GM23338 (cell line): ENCODE measurements around the gene GRIP2. TPM values are rescaled to one million over a fixed set of nuclear protein-coding genes. Genes with fewer than 3 reads are reported as not detected.

ENCODE experiments used
- ATAC-seq: fragments of 200-7000 bp; cut with Tn5 transposase; 3 replicates; pipeline ENCODE4 v1.9.1; 2020
- DNase-seq: peaks from one replicate; pipeline ENCODE4 v3.0.0-alpha.2; 2015; ENCODE audit warnings: low spot score
- H2AFZ ChIP-seq: fragments of 200-600 bp; sonication (generic); 2 replicates; pipeline ENCODE4 v1.8.0; 2016; ENCODE audit warnings: antibody characterized with exemption, mild to moderate bottlenecking, moderate library complexity
- H3F3A ChIP-seq: fragments of 200-600 bp; sonication (generic); replicated peaks from 2 replicates; pipeline ENCODE4 v1.8.0; 2017; ENCODE audit warnings: antibody characterized with exemption, mixed run types, low read depth
- H3K27ac ChIP-seq: fragments of 200-600 bp; sonication (generic); 2 replicates; pipeline ENCODE4 v1.6.1; 2016; ENCODE audit warnings: low read depth
- H3K27me3 ChIP-seq: fragments of 200-600 bp; sonication (generic); 2 replicates; pipeline ENCODE4 v1.8.0; 2016; ENCODE audit warnings: mild to moderate bottlenecking, mixed run types, moderate library complexity; ENCODE audit not compliant: insufficient read depth
- H3K36me3 ChIP-seq: fragments of 200-600 bp; sonication (generic); 2 replicates; pipeline ENCODE4 v1.8.0; 2016; ENCODE audit warnings: mild to moderate bottlenecking; ENCODE audit not compliant: insufficient read depth
- H3K4me1 ChIP-seq: fragments of 200-600 bp; sonication (generic); 2 replicates; pipeline ENCODE4 v1.8.0; 2016; ENCODE audit warnings: mild to moderate bottlenecking, moderate library complexity; ENCODE audit not compliant: insufficient read depth
- H3K4me2 ChIP-seq: fragments of 200-600 bp; sonication (generic); 2 replicates; pipeline ENCODE4 v1.7.1; 2017; ENCODE audit warnings: mixed run types
- H3K4me3 ChIP-seq: fragments of 200-600 bp; sonication (generic); 2 replicates; pipeline ENCODE4 v1.6.1; 2016; ENCODE audit warnings: mixed run types
- H3K79me2 ChIP-seq: fragments of 200-600 bp; sonication (generic); replicated peaks from 2 replicates; pipeline ENCODE4 v1.8.0; 2017; ENCODE audit warnings: mild to moderate bottlenecking; ENCODE audit not compliant: insufficient read depth
- H3K9me2 ChIP-seq: fragments of 200-600 bp; sonication (generic); 2 replicates; pipeline ENCODE4 v1.8.0; 2017; ENCODE audit not compliant: insufficient read depth
- H4K20me1 ChIP-seq: fragments of 200-600 bp; sonication (generic); replicated peaks from 2 replicates; pipeline ENCODE4 v1.8.0; 2017; ENCODE audit warnings: mild to moderate bottlenecking; ENCODE audit not compliant: insufficient read depth
- H3K27ac Mint-ChIP-seq: 2 replicates; pipeline ENCODE4 v1.8.0; 2020; ENCODE audit warnings: inconsistent platforms, mild to moderate bottlenecking, moderate library complexity, mixed read lengths
- H3K27me3 Mint-ChIP-seq: 3 replicates; pipeline ENCODE4 v1.8.0; 2022; ENCODE audit warnings: low read depth, mild to moderate bottlenecking, moderate library complexity, mixed read lengths, inconsistent platforms; ENCODE audit not compliant: insufficient read depth, poor library complexity
- H3K36me3 Mint-ChIP-seq: 3 replicates; pipeline ENCODE4 v1.8.0; 2021; ENCODE audit warnings: low read depth, mild to moderate bottlenecking, inconsistent platforms, moderate library complexity, mixed read lengths
- H3K4me1 Mint-ChIP-seq: 3 replicates; pipeline ENCODE4 v1.8.0; 2020; ENCODE audit warnings: mild to moderate bottlenecking, inconsistent platforms, mixed read lengths
- H3K4me3 Mint-ChIP-seq: 3 replicates; pipeline ENCODE4 v1.8.0; 2021; ENCODE audit warnings: moderate library complexity, mild to moderate bottlenecking, inconsistent platforms, mixed read lengths
- H3K9me3 Mint-ChIP-seq: 3 replicates; pipeline ENCODE4 v1.8.0; 2020; ENCODE audit warnings: moderate library complexity, mild to moderate bottlenecking, inconsistent platforms, mixed read lengths
- CREB1 ChIP-seq: fragments of 250-450 bp; sonication (Bioruptor Pico); IDR thresholded peaks from 2 replicates; pipeline ENCODE4 v1.5.0; 2020; ENCODE audit warnings: low read depth, mild to moderate bottlenecking, moderate library complexity
- CTCF ChIP-seq, 2 experiments: fragments of 200-600 bp in 1 of 2; sonication (generic) in 1 of 2; conservative IDR thresholded peaks; 2 replicates each; pipeline versions ENCODE4 v1.5.1 to v1.6.1; 2016 to 2017; ENCODE audit warnings: antibody characterized with exemption in 2 of 2, low read depth in 2 of 2, mild to moderate bottlenecking in 2 of 2, moderate library complexity in 1 of 2
- EZH2 ChIP-seq: fragments of 200-600 bp; sonication (generic); IDR thresholded peaks from one replicate; pipeline ENCODE4 v1.8.0; 2017; ENCODE audit warnings: antibody characterized with exemption, mild to moderate bottlenecking, low read depth; ENCODE audit not compliant: unreplicated experiment
- JUNB ChIP-seq: IDR thresholded peaks from one replicate; pipeline ENCODE4 v1.6.1; 2016; ENCODE audit warnings: antibody characterized with exemption; ENCODE audit not compliant: unreplicated experiment
- REST ChIP-seq: IDR thresholded peaks from one replicate; pipeline ENCODE4 v1.6.1; 2018; ENCODE audit warnings: antibody characterized with exemption; ENCODE audit not compliant: unreplicated experiment
- STAT1 ChIP-seq: IDR thresholded peaks from one replicate; pipeline ENCODE4 v1.6.1; 2016; ENCODE audit warnings: antibody characterized with exemption; ENCODE audit not compliant: unreplicated experiment
- ZNF114 ChIP-seq: fragments of 250-450 bp; sonication (Bioruptor Pico); IDR thresholded peaks from 2 replicates; pipeline ENCODE4 v1.5.0; 2020; ENCODE audit warnings: mild to moderate bottlenecking, moderate library complexity
- ZNF462 ChIP-seq: fragments of 250-450 bp; sonication (Bioruptor Pico); IDR thresholded peaks from 2 replicates; pipeline ENCODE4 v1.5.0; 2020; ENCODE audit warnings: mild to moderate bottlenecking, moderate library complexity
- polyA plus RNA-seq: library from polyadenylated mRNA; unstranded; fragments of >200 nt; fragmentation: Nextera tagmentation; extraction: Ambion mirVana; gene quantifications from 2 replicates; pipeline ENCODE4 v1.2.1, GENCODE V29; 2016
- total RNA-seq: library from RNA; depleted of rRNA; stranded (reverse); fragments of >200 nt; shearing (Covaris generic); gene quantifications from 2 replicates; pipeline ENCODE4 v1.2.3, GENCODE V29; 2014

GRIP2 gene
- total and polyA plus RNA-seq, 2 experiments from 2014 or later = 3.6 to 5.8 TPM

- no peak for TF ChIP-seq REST
Measured at GRCh38 chr3:14554715-14555114, 14.6 kb upstream of the GRIP2 start (continued).

- TF ChIP-seq ZNF114 (no peak), STAT1 (no peak), CTCF (conservative IDR thresholded peaks at IDR 0.05; ENCODE audit: low read depth in 2 of 2) (no peak), JUNB (no peak), ZNF462 (CRISPR knock-in tag) (no peak), EZH2 (no peak), CREB1 (no peak)
- Histone ChIP-seq H3K4me1 (peaks cover 7% of the 10 kb centered on the region), H3F3A (no peaks in the 10 kb centered on the region), H3K79me2 (no peaks in the 10 kb centered on the region), H4K20me1 (no peaks in the 10 kb centered on the region), H2AFZ (no peak overlapping the region), H3K4me2 (no peak overlapping the region), H3K4me3 (no peak overlapping the region), H3K27me3 (no peaks in the 10 kb centered on the region), H3K36me3 (no peaks in the 10 kb centered on the region), H3K27ac (no peak overlapping the region), H3K9me2 (no peaks in the 10 kb centered on the region)
- no peak for ATAC-seq
- H3K27me3 Mint-ChIP-seq = peaks cover 11% of the 10 kb centered on the region
- H3K4me1 Mint-ChIP-seq = peaks cover 17% of the 10 kb centered on the region
- H3K27ac Mint-ChIP-seq = no peak overlapping the region
- DNase-seq = no peak
- H3K36me3 Mint-ChIP-seq = no peaks in the 10 kb centered on the region
- no peak overlapping the region for H3K4me3 Mint-ChIP-seq
- no peaks in the 10 kb centered on the region for H3K9me3 Mint-ChIP-seq
Measured at GRCh38 chr3:14553871-14554270, 13.7 kb upstream of the GRIP2 start.
